ENCODE results near the gene SPON1.
"Not testable (repeated sequence)": the region's sequence is repeated elsewhere in the genome, so short reads cannot be mapped to it uniquely, and the experiment has no call there.

SPON1 gene

DNA sequence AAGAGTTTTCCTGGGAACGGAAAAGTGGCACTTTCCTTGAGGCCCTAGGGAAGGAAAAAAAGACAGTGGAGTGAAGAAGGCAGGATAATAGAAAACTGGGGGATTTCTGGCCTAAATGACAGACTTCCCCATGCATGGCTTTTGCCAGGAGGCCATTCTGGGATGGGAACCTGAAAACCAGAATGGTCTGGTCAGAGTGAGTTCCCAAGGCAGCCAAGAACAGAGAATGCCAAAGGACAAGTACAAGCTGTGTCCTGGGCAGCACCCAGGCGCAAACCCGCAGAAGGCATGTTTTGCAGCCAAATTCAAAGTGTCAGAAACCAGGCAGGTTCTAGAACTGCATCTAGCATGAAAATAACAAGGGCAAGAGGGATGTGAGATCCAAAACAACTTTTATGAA, 162.4 kb downstream of the SPON1 start:
- no peak for DNase-seq (ENCODE audit: low read depth in 2 of 2)

DNA sequence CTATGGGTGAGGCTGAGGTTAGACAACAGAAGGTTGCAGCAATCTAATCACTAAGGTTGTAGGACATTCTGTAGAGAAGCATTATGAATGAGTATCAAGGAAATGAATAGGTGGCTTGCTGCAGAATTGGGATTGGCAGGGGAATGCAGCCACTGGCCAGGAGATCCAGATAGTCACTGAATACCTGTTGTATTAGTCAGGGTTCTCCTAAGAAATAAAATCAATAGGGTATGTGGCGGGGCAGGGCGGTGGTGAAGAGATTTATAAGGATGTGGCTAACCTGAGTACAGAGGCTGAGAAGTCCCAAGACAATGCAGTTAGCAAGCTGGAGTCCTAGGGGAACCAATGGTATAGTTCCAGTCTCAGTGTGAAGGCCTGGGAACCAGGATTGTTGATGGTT, 163.0 kb downstream of the SPON1 start:
- no peak for DNase-seq (ENCODE audit: low read depth in 2 of 2)

DNA sequence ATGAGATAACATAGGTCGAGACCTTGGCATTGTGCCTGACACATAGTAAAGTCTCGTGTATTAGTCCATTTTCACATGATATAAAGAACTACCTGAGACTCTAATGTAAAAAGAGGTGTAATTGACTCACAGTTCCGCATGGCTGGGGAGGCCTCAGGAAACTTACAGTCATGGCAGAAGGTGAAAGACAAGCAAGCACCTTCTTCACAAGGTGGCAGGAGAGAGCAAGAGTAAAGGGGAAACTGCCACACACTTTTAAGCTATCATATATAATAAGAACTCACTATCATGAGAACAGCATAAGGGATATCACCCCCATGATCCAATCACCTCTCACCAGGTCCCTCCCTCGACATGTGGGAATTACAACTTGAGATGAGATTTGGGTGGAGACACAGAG, 165.2 kb downstream of the SPON1 start:
- DNase-seq (ENCODE audit: low read depth in 2 of 2): no peak

DNA sequence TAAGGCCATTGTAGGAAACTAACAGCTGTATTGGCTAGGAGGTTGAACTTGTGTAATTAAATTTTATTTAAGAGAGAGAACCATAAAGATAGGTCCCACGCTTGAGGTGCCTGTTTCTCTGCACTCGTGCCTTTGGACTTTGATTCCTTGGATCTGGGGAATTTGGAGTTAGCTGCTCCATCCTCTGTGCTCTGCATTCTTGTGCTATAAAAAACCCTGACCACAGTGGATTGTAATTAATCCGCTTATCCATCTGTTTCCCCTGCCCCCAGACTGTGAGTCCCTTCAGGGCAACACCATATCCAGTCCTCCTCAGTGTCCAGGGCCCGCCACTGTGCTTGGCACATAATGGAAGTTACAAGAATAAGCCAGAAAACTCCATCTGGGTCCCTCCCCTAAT, 169.8 kb downstream of the SPON1 start:
- no peak for DNase-seq (ENCODE audit: low read depth in 2 of 2)

DNA sequence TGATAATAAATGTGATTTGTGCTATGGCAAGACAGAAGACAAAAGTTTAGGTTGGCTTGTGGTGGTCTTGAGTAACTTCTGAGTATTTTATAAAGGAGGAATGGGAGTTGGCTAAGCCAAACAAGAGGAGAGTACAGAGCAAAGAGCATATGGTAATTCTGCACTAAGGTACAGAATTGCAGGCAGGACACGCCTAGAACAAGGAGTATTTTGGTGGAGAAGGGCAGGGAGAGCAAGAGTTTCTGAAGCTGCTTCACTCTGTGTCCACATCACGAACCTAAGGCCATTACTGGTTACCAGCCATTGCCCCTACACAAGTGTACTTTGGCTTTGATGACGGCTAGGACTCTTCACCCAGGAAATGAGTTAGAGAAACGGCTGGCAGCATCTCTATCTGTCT, 170.9 kb downstream of the SPON1 start:
- no peak for DNase-seq (ENCODE audit: low read depth in 2 of 2)

DNA sequence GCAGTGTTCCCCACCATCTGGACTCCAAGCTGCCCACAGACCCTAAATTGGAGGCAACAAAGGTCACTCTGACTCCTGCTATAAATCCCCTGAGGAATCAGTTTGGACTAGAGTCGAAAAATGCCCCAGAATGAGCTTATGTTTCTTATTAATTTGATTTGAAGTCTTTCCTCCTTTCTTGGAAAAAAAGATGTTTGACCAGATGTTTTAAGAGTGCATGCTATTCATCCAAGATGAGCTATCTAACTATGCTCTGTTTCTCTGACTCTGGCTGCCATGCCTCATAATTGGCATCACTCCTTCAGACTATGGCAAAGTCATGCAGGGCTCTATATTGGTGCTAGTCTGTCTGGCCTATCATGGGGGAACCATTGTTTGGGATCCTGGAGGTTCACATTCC, 174.0 kb downstream of the SPON1 start:
- no peak for DNase-seq (ENCODE audit: low read depth in 2 of 2)

DNA sequence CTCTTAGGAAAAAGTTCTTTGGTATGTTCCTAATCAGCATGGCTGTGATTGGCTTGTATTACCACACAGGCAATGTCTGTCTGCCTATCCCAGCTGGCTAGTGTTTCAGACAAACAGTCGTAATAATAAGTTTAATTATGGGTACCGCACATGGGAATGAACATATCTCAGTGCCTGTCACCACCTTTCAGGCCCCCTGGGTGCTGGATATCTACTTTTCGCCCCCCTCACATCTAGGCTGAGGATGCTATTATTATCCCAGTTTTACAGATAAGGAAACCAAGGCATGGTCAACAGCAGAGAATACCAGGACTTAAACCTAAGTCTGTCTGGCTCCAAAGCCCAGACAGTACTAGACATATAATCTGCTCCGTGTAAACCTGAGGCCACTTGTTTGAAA, 174.8 kb downstream of the SPON1 start:
- DNase-seq (ENCODE audit: low read depth in 2 of 2): no peak

DNA sequence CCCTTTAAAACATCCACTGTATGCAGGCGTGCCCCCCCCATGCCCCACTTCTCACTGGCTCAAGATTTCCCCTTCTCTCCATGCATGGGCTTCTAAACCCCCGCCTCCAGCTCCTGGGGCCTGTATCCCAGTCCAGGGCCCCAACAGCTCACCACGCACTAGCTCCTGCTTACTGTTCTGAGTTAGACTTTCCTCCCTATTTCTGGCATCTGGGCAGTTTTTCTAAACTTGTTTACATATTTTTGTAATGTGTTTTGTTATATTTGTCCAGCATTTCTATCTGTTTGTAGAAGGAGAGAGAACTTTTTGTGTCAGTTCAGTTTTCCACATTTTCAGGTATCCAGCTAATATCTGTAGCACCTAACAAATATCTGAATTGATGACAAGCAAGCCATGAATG, 178.5 kb downstream of the SPON1 start:
- DNase-seq (ENCODE audit: low read depth in 2 of 2): no peak

DNA sequence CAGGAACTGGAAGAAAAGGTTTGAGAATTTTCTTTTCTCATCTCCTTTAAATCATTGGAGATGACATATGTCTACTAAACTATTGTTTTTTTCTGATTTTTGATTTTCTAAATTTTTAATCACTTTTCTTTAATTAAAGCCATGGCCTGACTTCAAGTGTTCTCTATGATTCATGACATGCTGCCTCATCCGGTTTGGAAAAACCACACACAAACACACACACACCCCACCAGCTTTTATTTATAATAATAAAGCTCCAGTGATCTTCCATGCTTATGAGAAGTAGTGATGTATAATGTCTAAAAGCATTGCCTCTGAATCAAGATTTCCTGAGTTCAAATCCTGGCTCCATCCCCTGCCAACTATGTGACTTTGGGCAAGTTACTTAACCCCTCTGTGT, 179.2 kb downstream of the SPON1 start:
- no peak for DNase-seq (ENCODE audit: low read depth in 2 of 2)

DNA sequence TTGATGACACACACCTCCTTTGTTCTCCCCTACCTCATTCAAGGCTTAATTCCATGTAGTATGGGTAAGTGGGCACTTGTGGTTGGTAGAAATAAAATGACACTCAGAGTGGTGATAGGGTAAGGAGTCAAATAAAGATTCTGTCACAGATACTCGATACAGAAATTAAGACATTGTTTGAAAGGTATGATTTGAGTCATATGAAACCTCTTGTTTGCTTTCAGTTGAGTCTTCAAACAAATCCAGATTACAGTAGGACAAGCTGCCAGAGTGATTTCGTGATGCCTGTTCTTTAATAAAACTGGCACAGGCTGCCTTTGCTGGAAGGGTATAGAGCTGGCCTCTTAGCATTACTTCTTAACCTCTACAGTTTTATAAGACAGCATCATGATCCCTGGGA, 182.4 kb downstream of the SPON1 start:
- DNase-seq (ENCODE audit: low read depth in 2 of 2): no peak

DNA sequence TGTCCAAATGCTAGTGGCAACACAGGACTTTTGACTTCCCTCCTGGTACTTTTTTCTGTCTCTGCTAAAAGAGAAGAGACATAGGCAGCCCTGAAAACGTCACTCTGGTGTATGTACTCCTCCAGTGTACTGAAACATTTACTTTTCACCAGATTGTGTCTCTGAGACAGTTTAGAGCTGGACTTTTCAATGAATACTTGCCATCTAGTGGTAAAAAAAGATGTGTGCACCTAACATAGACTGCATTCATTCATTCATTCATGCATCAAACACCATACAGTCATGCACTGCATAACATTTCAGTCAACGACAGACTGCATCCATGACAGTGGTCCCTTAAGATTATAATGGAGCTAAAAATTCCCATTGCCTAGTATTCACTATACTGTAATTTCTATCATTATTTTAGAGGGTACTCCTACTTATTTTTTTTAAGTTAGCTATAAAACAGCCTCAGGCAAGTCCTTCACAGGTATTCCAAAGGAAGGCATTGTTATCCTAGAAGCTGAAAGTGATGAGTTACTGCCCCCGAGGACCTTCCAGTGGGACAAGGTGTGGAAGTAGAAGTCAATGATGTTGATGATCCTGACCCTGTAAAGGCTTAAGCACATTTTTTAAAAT, 186.2 kb downstream of the SPON1 start:
- DNase-seq (ENCODE audit: low read depth in 2 of 2): no peak

DNA sequence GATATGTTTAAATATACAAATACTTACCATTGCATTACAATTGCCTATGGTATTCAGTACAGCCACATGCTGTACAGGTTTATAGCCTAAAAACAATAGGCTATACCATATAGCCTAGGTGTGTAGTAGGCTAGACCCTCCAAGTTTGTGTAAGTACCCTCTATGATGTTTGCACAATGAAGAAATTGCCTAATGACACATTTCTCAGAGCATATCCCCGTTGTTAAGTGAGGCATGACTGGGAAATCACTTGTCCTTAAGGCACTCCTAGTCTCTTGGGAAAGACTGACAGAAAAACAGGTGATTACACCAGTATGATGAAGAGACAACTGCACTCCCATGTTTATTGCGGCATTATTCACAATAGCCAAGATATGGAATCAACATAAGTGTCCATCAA, 187.2 kb downstream of the SPON1 start:
- no peak for DNase-seq (ENCODE audit: low read depth in 2 of 2)

DNA sequence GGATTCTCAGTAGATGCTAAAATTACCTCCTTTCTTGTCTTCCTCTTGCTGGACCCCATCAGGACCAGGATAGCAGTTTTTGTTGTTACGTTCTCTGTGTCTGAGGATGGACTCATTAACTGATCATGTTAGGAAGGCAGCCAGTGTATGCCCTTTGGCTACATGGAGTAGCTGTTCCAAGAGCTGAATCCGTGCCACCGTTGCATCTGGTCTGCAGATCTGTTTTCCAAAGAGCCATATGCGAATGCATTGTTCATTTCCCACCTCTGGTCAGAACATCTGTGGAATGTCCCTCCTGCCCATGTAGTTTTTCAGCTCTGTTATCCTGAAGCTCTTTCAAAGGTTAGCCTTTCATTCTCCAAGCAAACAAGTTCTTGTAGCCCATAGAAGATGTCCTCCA, 188.4 kb downstream of the SPON1 start:
- no peak for DNase-seq (ENCODE audit: low read depth in 2 of 2)

DNA sequence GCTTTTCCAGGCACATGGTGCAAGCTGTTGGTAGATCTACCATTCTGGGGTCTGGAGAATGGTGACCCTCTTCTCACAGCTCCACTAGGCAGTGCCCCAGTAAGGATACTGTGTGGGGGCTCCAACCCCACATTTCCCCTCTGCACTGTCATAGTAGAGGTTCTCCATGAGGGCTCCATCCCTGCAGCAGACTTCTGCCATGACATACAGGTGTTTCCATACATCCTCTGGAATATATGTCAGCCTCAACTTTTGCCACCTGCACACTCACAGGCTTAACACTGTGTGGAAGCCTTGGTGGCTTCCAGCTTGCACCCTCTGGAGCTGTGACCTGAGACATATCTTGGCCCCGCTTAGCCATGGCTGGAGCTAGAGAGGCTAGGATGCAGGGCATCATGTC, 191.6 kb downstream of the SPON1 start:
- not testable (repeated sequence) for DNase-seq (ENCODE audit: low read depth in 2 of 2)

DNA sequence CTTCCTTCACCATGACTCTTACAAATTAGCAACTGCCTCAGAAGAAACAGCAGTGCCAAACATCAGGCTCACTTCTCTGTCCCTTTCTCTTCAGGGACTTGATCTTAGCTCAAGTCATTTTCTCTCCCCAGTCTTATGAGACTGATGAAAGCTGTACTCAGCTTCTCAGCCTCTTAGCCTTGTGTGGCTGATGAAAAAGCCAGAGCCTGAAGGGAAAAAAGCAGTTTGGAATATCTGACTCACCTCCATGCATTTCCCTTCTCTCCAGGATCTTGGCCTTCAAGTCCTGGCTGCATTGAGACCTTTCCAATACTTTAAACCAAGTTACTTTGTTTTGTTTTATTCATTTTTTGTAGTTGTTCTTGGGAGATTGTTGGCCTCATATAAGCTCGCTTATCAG, 195.9 kb downstream of the SPON1 start:
- no peak for DNase-seq (ENCODE audit: low read depth in 2 of 2)

DNA sequence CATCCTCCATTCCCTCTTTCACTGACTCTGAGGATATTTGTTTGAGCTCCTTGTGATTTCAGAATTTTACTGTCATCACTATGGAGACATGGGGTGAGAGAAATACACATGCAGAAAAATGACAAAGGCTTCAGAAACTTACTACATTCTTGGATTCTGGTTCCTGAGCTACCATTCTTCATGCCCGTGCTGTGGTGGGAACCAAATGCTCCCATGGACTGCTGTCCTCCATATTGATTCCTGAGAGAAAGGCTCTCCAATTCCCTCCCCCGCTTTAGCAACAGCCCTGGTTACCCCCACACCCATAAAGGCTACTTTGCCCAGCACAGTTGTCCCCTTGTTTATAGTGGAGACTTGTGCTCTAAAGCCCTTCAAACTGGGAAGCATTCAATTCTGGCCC, 201.1 kb downstream of the SPON1 start:
- no peak for DNase-seq (ENCODE audit: low read depth in 2 of 2)

DNA sequence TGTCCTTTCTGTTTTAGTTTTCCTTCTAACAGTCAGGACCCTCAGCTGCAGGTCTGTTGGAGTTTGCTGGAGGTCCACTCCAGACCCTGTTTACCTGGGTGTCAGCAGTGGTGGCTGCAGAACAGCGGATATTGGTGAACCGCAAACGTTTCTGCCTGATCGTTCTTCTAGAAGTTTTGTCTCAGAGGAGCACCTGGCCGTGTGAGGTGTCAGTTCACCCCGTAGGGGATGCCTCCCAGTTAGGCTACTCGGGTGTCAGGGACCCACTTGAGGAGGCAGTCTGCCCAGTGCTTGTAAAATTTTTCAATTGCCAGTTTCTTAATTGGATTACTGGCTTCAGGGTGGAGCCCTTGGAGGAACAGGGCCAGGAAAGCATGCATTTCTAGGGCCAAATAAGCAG, 211.2 kb downstream of the SPON1 start:
- DNase-seq (ENCODE audit: low read depth in 2 of 2): not testable (repeated sequence)

DNA sequence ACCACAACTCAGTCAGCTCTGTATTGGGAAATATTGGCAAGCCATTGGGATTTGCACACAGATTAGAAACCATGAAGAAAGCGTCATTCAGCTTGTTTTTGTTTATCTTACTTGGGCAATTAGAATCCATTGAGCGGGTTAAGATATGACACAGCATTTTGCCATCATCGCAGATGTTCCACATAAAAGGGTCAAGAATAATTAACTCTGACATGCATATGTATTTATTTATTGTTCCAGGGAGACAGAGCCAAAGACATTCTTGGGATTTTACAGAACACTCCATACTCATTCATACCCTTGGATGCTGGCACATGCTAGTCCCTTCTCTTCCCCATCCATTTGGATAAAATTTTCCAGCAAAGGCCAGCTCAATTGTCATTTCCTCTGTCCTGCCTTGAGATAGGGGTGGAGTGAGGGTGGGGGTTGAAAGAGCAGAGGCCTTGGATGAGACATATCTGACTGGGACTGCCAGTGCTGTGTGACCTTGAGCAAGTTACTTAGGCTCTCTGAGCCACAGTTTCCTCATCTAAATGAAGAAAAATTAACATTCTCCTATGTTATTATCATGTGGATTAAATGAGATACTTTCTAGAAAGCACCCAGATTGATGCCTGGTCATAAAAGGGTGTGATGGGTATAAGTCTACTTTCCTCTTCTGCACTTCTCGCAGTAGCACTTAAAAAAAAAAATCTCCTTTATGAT, 216.7 kb downstream of the SPON1 start:
- DNase-seq (ENCODE audit: low read depth in 2 of 2): no peak

DNA sequence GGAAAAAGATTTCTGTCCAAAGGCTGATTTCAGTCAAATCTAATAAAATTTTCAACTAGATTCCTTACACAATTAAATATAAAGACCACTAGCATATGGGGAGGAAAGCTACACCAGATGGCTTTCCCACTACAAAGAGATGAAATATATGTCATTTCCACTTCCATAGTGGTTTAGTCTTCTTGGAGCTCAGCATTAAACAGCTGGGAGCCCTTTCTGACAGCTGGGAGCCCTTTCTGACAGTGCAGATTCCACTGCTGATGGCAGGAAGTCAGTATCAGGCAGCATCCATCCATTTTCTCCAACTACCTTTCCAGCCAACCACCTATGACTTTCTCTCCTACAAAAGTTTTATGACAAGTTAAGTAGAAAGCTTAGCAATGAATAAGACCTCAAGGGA, 218.6 kb downstream of the SPON1 start:
- no peak for DNase-seq (ENCODE audit: low read depth in 2 of 2)

DNA sequence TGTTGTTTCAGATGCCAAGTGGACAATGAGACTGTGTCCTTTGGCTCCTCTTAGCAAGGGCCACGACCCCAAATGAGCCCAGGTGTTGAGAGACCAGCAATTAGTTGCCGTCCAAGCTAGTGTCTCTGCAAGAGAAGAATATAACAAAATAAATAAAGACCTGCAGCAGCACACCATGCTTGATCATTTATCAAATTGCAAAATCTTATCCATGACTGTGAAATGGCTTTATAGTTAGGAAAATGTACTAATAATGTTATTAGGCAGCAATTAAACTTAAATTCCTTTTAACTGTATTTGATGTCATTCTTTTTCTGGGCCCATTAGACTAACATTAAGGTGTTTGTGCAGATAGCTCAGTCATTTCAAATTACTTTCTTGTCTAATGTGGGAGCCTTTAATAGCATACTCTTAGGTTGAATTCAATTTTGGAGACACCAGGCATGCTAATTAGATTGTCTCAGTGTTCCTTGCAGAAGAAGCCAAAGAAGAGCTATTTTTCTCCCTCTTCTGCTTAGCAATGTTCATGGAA, 220.4 kb downstream of the SPON1 start:
- DNase-seq (ENCODE audit: low read depth in 2 of 2): no peak

DNA sequence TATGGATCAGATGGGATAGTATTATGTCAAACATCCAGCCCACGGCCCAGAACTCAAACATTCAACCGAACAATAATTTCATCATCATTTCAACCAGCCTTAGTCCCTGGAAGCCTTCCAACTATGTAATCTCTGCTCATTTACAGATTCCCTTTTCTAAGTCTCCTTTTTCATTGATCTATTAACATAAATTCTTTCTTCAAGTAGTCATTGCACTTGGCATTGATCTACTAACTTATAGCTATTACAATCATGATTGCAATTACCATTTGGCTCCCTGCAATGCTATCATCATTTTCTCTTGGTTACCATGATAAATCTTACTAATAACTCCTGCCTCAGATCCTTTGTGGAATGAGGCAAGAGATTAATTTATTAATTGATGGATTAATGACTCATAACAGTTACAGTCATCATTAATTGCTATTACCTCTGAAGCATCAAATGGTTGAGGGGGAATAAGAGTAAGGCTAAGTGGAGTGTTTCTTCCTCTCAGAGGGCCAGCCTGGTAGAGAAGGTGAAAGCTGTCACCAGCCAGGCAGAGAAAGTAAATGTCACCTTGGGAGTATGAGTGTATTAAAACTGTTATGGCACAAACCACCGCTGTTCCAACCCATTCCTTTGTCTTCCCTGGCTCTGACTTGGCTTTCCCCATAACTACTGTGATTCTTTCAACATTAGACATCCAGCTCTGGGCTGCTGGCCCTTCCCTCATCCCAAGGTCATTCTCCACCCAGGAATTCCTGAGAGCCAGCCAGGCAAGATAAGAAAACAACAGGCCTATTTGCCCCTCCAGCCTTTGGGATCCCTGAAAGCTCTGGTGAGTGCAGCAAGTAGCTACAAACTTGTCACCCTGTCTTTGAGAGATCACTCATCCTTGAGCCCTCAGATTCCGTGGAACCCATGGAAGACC, 221.8 kb downstream of the SPON1 start:
- no peak for DNase-seq (ENCODE audit: low read depth in 2 of 2)

DNA sequence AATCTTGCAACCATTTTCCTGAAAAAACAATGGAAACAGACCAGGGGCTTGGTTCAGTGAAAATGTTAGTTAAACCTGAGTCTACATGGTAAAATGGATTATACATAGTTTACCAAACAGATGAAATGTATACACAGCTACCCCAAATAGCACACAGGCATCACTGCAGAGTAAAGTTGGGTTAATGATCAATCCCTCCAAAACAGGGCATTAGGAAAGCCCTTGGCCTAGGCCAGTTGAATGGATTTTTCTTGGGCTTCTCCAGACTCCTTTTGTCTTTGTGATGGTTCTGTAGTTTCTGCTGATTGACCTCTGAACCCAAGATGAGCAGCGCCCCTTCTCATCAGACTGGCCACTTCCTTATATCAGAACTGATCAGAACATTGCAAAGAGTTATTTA, 222.9 kb downstream of the SPON1 start:
- no peak for DNase-seq (ENCODE audit: low read depth in 2 of 2)

All from stimulated activated CD4-positive, alpha-beta T cell treated with anti-CD3 and anti-CD28 coated beads, Interleukin-1b, Interleukin-23, amount 100 ng/mL, for 1 hour (primary cell).